Inflammatory macrophage treated with lipopolysaccharide for 1 hour (primary cell): ENCODE measurements around the gene FAM89B.
A peak's percentile ranks its signal among the peaks of the same experiment; 100 is the strongest.

Experiments
- DNase-seq, 2 donors: peaks; one replicate each; pipeline ENCODE4 v3.0.0-alpha.2; 2020 to 2022

The FAM89B gene

DNA sequence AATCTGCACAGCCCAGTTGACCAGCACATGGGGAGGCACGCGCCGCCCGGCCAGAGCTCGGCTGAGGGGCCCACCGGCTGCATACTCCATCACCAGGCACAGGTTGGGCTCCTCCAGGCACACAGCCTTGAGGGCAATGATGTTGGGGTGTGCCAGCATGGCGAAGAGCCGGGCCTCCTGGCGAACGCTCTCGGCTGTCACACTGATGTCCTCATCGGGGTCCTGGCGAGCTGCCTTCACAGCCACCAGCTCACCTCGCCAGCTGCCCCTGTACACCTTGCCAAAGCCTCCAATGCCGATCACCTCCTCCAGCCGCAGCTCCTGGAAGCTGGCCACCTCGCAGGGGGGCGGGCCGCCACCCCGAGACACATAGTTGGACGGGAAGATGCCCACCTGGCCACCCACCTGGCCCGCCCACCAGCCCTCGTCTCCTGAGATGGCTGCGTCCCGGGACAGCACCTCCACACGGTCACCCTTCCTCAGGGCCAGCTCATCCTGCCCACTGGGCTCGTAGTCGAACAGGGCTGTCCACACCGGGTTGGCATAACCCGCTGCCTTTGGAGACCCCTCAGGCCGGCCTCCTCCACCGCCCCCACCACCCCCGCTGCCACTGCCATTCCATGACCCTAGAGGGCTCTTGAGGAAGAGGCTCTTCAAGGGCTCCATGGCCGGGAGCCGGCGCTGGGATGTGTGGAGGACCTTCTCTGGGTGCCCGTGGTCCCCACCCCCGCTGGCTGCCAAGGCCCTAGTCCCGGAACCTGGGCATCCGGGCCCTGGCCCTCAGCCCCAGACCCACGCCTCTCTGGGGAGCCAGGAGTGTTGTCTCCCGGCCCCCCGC lies 41.0 kb downstream of the FAM89B start:
- no peak for DNase-seq

DNA sequence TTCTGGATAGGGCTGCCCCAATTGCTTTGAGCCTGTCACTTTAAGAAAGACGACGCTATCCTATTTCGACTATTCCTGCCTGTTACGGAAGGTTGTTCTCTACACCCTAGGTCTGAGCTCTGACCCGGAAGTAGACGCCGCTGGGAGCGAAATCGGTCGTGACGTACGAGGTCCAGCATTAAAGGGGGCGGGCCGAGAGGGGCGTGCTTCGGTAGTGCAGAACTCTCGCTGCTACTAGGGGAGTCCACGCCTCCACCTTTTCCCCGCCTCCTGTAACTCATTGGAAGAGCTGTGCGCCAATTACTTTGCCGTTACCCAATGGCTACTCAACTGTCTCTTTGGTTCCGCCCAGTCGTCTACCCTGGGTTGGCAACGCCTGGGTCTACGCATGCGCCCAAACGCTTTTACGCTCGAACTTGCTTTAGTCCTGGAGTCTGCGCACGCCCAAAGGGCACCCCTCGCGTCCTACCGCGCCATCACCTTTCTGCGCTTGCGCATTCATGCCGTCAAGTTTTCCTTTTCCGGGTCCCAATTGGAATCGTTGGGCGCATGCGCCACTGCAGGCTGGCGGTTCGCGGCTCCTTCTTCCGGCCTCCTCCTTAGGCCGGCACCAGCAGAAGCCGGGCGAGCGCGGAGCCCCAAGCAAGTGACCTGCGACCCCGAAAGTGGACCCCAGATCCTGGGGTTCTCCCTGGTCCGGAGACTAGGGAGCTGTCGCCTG lies 43.1 kb downstream of the FAM89B start, which contains the start of gene PCNX3:
Gene PCNX3 (plus strand): TSS at position 548 of the 721 bp plus-strand sequence. CDS start 536 bp downstream, outside the sequence.
- DNase-seq: peak; percentile 100

DNA sequence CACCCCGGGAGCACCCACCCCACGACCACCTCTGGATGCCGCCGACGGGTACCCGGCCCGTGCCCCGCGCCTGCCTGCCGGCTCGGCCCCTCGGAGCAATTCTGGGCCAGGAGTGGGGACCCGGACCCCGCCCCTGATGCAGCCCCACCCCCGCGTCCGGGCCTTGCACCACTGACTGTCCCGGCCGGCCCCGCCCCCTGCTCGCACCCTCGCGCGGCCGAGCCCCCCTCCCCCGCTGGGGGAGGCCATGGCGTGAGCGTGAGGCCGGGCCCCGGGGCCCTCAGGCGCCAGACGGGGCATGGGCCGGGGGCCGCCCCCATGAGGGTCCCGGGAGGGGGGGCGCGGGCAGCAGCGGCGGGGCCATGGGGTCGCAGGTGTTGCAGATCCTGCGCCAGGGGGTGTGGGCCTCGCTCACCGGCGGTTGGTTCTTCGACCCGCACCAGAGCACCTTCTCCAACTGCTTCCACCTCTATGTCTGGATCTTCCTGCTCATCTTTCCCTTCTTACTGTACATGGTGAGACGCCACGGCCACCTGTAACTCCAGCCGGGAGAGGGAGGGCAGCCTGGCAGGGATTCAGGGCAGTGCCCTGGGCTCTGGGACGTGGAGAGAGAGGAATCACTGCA lies 43.7 kb downstream of the FAM89B start:
- no peak for DNase-seq

DNA sequence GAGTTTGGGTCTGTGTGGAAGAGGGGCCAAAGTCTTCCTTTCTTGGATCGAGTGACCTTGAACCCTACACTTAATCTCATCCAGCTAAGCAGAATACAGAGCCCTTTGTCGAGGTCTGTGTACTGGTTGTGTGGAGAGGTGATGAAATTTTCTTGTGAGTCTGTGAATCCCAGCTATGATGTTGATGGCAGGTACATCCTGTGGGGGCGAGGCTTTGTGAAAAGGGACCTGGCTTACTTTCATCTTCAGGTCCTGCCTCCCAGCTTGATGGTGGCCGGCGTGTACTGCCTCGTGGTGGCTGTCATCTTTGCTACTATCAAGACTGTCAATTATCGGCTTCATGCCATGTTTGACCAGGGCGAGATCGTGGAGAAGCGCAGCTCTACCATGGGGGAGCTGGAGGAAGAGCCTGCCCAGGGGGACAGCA lies 44.2 kb downstream of the FAM89B start:
- no peak for DNase-seq

DNA sequence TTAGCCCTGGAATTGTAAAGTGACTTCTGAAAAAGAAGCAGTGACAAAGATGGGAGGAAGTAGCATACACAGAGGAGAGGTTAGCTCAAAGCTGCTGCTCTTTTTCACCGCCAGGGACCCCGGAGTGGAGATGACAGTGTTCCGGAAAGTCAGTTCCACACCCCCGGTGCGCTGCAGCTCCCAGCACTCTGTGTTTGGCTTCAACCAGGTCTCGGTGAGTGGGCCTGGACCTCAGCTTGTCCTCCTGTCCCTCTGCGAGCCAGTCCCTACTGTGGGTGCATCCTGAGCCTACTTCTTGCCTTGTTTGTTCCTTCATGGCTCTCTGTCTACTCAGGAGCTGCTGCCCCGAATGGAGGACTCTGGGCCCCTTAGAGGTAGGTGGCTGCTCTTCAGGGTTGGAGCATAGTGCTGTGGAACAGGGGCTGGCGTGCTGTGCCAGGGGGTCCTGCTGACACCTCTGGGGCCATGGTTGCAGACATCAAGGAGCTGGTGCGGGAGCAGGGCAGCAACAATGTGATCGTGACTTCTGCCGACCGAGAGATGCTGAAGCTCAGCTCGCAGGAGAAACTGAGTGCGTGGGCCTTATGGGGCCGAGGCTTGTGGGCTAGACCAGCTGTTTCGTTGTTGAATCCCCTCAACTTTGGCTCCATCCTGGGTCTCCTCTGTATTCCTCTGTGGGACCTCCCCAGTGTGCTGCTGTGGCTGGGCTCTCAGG lies 45.0 kb downstream of the FAM89B start:
- no peak for DNase-seq

DNA sequence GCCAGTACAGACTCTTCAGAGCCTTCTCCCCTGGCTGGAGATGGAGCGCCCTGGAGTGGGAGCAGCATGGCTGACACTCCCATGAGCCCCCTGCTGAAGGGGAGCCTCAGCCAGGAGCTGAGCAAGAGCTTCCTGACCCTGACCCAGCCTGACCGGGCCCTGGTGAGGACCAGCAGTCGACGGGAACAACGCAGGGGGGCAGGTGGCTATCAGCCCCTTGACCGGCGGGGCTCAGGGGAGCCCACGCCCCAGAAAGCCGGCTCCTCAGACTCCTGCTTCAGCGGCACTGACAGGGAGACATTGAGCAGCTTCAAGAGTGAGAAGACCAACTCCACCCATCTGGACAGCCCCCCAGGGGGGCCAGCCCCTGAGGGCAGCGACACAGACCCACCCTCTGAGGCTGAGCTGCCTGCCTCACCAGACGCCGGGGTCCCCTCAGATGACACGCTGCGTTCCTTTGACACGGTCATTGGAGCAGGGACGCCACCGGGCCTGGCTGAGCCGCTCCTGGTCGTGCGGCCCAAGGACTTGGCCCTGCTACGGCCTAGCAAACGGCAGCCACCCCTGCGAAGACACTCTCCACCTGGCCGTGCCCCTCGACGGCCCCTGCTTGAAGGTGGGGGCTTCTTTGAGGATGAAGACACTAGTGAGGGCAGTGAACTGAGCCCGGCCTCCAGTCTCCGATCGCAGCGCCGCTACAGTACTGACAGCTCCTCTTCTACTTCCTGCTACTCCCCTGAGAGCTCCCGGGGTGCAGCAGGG lies 45.8 kb downstream of the FAM89B start:
- no peak for DNase-seq

DNA sequence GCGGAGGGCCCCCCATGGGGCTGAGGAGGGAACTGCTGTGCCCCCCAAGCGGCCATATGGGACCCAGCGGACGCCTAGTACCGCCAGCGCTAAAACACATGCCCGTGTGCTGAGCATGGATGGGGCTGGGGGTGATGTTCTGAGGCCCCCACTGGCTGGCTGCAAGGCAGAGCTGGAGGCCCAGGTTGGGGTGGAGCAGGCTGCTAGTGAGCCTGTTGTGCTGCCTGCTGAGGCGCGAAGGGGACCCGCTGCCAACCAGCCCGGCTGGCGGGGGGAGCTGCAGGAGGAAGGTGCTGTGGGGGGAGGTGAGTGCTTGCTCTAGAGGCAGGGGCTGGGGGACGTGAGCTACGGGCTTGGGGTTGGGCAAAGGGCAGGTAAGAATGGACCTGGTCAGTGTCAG lies 46.4 kb downstream of the FAM89B start:
- no peak for DNase-seq

DNA sequence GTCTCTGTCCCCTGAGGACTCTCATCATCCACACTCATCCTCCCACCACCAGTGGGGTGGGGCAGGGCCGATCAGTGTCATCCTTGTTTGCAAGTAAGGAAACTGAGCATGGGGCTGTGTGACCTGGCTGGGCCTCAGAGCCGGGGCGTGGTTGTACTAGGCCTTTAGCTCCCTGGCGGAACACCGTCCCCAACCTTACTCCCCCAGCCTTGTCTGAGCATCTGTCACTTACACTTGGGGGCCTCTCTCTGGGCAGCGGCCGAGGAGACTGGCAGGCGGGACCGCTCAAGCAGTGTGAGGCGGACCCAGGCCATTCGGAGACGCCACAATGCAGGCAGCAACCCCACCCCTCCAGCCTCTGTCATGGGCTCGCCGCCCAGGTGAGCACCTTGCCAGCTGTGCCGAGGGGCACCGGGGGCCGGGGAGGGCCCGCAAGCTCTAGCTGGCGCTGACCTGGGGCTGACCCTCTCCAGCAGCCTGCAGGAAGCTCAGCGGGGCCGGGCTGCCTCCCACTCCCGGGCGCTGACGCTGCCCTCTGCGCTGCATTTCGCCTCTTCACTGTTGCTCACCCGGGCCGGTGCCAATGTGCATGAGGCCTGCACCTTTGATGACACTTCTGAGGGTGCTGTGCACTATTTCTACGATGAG lies 47.1 kb downstream of the FAM89B start:
- DNase-seq: no peak

DNA sequence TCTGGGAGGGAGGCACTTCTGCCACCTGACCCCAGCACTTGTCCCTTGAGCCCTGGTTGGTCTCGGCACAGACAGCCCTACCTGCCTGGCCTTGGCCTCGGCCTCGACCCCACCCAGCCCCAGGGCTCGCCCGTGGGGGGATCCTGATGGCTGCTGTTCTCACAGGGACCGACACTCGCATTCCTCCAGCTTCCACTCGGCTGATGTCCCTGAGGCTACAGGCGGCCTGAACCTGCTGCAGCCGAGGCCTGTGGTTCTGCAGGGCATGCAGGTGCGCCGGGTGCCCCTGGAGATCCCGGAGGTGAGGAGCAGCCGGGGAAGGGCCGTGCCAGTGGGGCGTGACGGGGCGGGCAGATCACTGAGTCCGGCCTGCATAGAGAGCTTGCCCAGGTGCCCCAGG lies 48.3 kb downstream of the FAM89B start:
- DNase-seq: no peak

DNA sequence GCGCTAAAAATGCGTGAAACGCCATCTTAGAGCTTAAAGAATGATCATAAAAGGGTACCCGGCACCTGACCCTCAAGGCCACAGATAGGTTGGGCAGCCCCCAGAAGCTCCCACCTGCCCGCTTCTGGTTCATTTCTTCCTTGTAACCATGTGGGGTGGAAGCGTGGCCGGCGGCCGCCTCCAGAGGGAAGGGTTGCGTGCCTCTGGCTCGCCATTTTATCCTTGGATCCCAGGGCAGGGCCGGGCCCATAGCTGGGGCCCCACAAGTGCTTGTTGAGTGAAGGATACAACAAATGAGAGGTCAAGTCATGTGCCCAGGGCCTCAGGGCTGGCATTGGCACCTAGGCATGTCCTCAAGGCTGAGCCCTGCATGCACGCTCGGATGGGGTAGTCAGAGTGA lies 49.1 kb downstream of the FAM89B start:
- no peak for DNase-seq

DNA sequence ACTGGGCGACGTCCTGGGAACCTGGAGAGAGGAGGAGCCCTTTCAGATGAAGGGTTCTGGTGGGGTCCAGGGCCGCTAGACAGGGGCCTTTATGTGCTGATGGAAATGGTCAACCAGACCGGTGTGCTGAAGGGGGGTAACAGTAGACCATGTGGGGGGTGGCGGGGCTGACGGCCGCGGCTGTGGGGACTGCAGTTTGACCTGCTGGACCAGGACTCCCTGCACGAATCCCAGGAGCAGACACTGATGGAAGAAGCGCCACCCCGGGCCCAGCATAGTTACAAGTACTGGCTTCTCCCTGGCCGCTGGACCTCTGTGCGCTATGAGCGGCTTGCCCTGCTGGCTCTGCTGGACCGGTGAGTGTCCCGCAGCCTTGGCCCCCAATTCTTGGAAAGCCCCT lies 49.7 kb downstream of the FAM89B start:
- DNase-seq: no peak

DNA sequence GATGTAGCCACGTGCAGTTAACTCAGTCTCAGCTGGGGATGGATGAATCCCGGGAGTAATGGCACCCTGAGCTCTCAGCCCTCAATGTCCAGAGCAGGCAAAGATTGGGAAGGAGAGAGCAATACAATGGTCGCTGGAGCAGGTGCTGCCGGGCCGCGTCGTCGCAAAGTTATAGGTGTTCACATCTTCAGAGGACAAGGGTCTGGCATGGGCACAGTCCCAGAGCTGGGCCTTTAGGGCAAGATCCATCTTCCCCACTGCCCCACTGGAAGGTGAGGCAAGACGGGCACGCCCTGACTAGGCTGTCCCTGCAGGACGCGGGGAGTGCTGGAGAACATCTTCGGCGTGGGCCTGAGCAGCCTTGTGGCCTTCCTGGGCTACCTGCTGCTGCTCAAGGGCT lies 50.8 kb downstream of the FAM89B start:
- DNase-seq: no peak
